Measurements from ENCODE around the gene LYPD8. TPM values are rescaled to one million over a fixed set of nuclear protein-coding genes. Genes with fewer than 3 reads are reported as not detected.

The LYPD8 gene
- total and polyA plus RNA-seq, 8 donors = not detected

- WGBS, 2 donors = 64 to 80% methylated on average over 3 of the region's 3 CpGs
- TF ChIP-seq CTCF (IDR thresholded peaks at IDR 0.05) = no peak
- H3K27me3 ChIP-seq = no peaks in the 10 kb centered on the region
- no peaks in the 10 kb centered on the region for H3K4me1 ChIP-seq
- DNase-seq = no peak
- intact Hi-C loops (cut with DNase I) = loop anchor here in 1 of 3 donors (10.0 kb wide), 1 partner anchor 72 kb away; no protein-coding TSS in a partner anchor
- FAIRE-seq = no peak
- no peak for ATAC-seq
- H3K36me3 ChIP-seq = no peaks in the 10 kb centered on the region
- no peak overlapping the region for H3K4me3 ChIP-seq
- no peak overlapping the region for H3K27ac ChIP-seq
- no peaks in the 10 kb centered on the region for H3K9me3 ChIP-seq
Measured at GRCh38 chr1:248696774-248697173, 58.8 kb downstream of the LYPD8 start.

GRCh38 chr1:248696261-248696660 is 59.3 kb downstream of the LYPD8 start:
- FAIRE-seq (no peak), DNase-seq (no peak), ATAC-seq (peak in 3 of 4 donors; percentile 57 to 73 (median 71))
- no peak overlapping the region for H3K27ac ChIP-seq
- H3K27me3 ChIP-seq = no peaks in the 10 kb centered on the region
- H3K36me3 ChIP-seq = no peaks in the 10 kb centered on the region
- intact Hi-C loops (cut with DNase I) = loop anchor here in 1 of 3 donors (10.0 kb wide), 1 partner anchor 71 kb away; no protein-coding TSS in a partner anchor
- no peak for TF ChIP-seq CTCF (IDR thresholded peaks at IDR 0.05)
- H3K4me3 ChIP-seq = no peak overlapping the region
- WGBS, 2 donors = 46 to 57% methylated on average over 3 of the region's 3 CpGs
- H3K9me3 ChIP-seq = no peaks in the 10 kb centered on the region
- no peaks in the 10 kb centered on the region for H3K4me1 ChIP-seq

- H3K4me1 ChIP-seq = no peaks in the 10 kb centered on the region
- intact Hi-C loops (cut with DNase I) = loop anchor here in 1 of 3 donors (10.0 kb wide), 1 partner anchor 71 kb away; no protein-coding TSS in a partner anchor
- H3K9me3 ChIP-seq = no peaks in the 10 kb centered on the region
- H3K27ac ChIP-seq = no peak overlapping the region
- DNase-seq (no peak), ATAC-seq (peak in 1 of 4 donors; percentile 27), FAIRE-seq (no peak)
- H3K4me3 ChIP-seq = no peak overlapping the region
- WGBS, 2 donors = 72 to 79% methylated on average over 13 of the region's 13 CpGs
- no peaks in the 10 kb centered on the region for H3K36me3 ChIP-seq
- H3K27me3 ChIP-seq = no peaks in the 10 kb centered on the region
- no peak for TF ChIP-seq CTCF (IDR thresholded peaks at IDR 0.05)
Measured at GRCh38 chr1:248695451-248696132, 60.0 kb downstream of the LYPD8 start.

- intact Hi-C loops (cut with DNase I) = loop anchor here in 1 of 3 donors (10.0 kb wide), 1 partner anchor 67 kb away; no protein-coding TSS in a partner anchor
- peak in 1 of 4 donors; percentile 57 for ATAC-seq
- WGBS, 2 donors = 59 to 73% methylated on average over 46 to 51 of the region's 51 CpGs
Measured at GRCh38 chr1:248691567-248692155, 63.9 kb downstream of the LYPD8 start.

More at GRCh38 chr1:248691567-248692155, 63.9 kb downstream of the LYPD8 start:
- DNase-seq (peak in 1 of 6 donors; percentile 53), FAIRE-seq (no peak)
- Histone ChIP-seq H3K36me3 (no peaks in the 10 kb centered on the region), H3K4me1 (no peaks in the 10 kb centered on the region), H3K27me3 (no peaks in the 10 kb centered on the region), H3K27ac (no peak overlapping the region), H3K9me3 (no peaks in the 10 kb centered on the region), H3K4me3 (no peak overlapping the region)
- TF ChIP-seq CTCF (IDR thresholded peaks at IDR 0.05) = no peak

Other genes starting within 250 kb of the LYPD8 start
- gene OR2G6, start 247.7 kb downstream of the LYPD8 start, total RNA-seq = not detected
- gene OR2G6, start 247.7 kb downstream of the LYPD8 start, polyA plus RNA-seq = not detected
- gene OR2T29, start 193.0 kb downstream of the LYPD8 start, total RNA-seq = under 1 TPM in 1 of 6 donors, not detected in 5; 0.12 TPM
- gene OR2T29, start 193.0 kb downstream of the LYPD8 start, polyA plus RNA-seq = not detected
- not detected for gene OR2T34, start 181.0 kb downstream of the LYPD8 start, total RNA-seq
- not detected for gene OR2T34, start 181.0 kb downstream of the LYPD8 start, polyA plus RNA-seq
- gene OR2T10, start 158.1 kb downstream of the LYPD8 start, total RNA-seq = under 1 TPM in 1 of 6 donors, not detected in 5; 0.12 TPM
- gene OR2T10, start 158.1 kb downstream of the LYPD8 start, polyA plus RNA-seq = under 1 TPM; 0.23 TPM
- gene OR2T11, start 120.7 kb downstream of the LYPD8 start, total RNA-seq = under 1 TPM in 2 of 6 donors, not detected in 4; 0.09 to 0.12 TPM
- gene OR2T11, start 120.7 kb downstream of the LYPD8 start, polyA plus RNA-seq = under 1 TPM in 1 of 2 donors, not detected in 1; 0.04 TPM
- gene OR2T35, start 110.5 kb downstream of the LYPD8 start, total RNA-seq = not detected
- gene OR2T35, start 110.5 kb downstream of the LYPD8 start, polyA plus RNA-seq = not detected
- not detected for gene OR2T27, start 100.2 kb downstream of the LYPD8 start, total RNA-seq
- not detected for gene OR2T27, start 100.2 kb downstream of the LYPD8 start, polyA plus RNA-seq
- not detected for gene OR14I1, start 53.0 kb downstream of the LYPD8 start, total RNA-seq
- gene OR14I1, start 53.0 kb downstream of the LYPD8 start, polyA plus RNA-seq = not detected
- gene SH3BP5L, start 70.2 kb upstream of the LYPD8 start, total RNA-seq = 10 to 100 TPM in 1 of 6 donors, 1 to 10 TPM in 5; 6.1 to 15.7 (median 7.6) TPM
- 10 to 100 TPM; 13.6 to 15.8 TPM for gene SH3BP5L, start 70.2 kb upstream of the LYPD8 start, polyA plus RNA-seq
- 10 to 100 TPM; 13.0 to 22.6 (median 15.5) TPM for gene ZNF672, start 82.5 kb upstream of the LYPD8 start, total RNA-seq
- 10 to 100 TPM in 1 of 2 donors, 1 to 10 TPM in 1; 9.7 to 16.0 TPM for gene ZNF672, start 82.5 kb upstream of the LYPD8 start, polyA plus RNA-seq
- 10 to 100 TPM; 11.9 to 36.5 (median 21.3) TPM for gene ZNF692, start 103.3 kb upstream of the LYPD8 start, total RNA-seq
- 100 to 1,000 TPM; 191 to 233 TPM for gene ZNF692, start 103.3 kb upstream of the LYPD8 start, polyA plus RNA-seq
- gene PGBD2, start 150.5 kb upstream of the LYPD8 start, total RNA-seq = 1 to 10 TPM; 2.2 to 7.5 (median 4.0) TPM
- 1 to 10 TPM; 5.8 to 6.9 TPM for gene PGBD2, start 150.5 kb upstream of the LYPD8 start, polyA plus RNA-seq

Measured in pancreas (tissue), 10 donors.